Ectodermal cell (in vitro differentiated cells): Measurements from ENCODE around the gene GMDS.

ENCODE experiments used
- H3K27ac ChIP-seq: 2 replicates; pipeline ENCODE4 v1.7.0; 2013; ENCODE audit warnings: mild to moderate bottlenecking, low read depth, low read length; ENCODE audit not compliant: insufficient read depth, poor library complexity, severe bottlenecking
- H3K27me3 ChIP-seq: 2 replicates; pipeline ENCODE4 v1.7.0; 2013; ENCODE audit warnings: mild to moderate bottlenecking, low read length; ENCODE audit not compliant: insufficient read depth, control insufficient read depth, poor library complexity, severe bottlenecking
- H3K36me3 ChIP-seq: one replicate; pipeline ENCODE4 v1.7.0; 2013; ENCODE audit warnings: low read length; ENCODE audit not compliant: control insufficient read depth, insufficient read depth
- H3K4me1 ChIP-seq: one replicate; pipeline ENCODE4 v1.7.0; 2013; ENCODE audit warnings: low read length; ENCODE audit not compliant: control insufficient read depth, insufficient read depth
- H3K4me3 ChIP-seq: 2 replicates; pipeline ENCODE4 v1.7.0; 2013; ENCODE audit warnings: low read depth, low read length, control low read depth; ENCODE audit not compliant: insufficient read depth
- H3K9me3 ChIP-seq: 2 replicates; pipeline ENCODE4 v1.7.0; 2013; ENCODE audit warnings: mild to moderate bottlenecking, low read length, moderate library complexity; ENCODE audit not compliant: control insufficient read depth
- WGBS, 2 experiments: methylation state at CpG; one replicate each; pipeline ENCODE4 v1.1.7; 2013; ENCODE audit warnings: missing lambda C conversion rate in 2 of 2; 5-methylcytosine and 5-hydroxymethylcytosine counted together

The GMDS gene

DNA sequence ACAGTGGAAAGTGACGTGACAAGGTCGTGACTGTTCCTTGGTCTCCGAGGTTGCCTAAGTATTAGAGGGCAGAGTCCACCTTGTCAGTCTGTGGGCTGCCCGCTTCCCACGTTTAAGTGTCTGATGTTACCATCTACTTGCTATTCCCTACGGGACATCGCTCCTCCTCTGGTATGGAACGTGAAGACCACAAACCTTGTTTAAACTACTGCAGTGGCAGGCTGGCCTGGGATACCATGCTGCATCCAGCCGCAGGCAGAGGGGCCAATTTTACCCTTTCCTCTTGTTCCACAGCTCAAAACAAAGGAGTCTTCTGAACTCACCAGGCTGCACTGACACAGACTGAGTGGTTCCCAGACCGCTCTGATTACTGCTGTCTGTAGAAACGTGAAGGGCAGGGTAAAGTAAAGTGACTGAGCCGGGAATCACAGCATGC, 359.8 kb downstream of the GMDS start:
- H3K36me3 ChIP-seq: no peaks in the 10 kb centered on the region
- H3K27ac ChIP-seq: no peak overlapping the region
- H3K4me3 ChIP-seq: no peak overlapping the region
- H3K9me3 ChIP-seq: no peaks in the 10 kb centered on the region
- peaks cover 4% of the 10 kb centered on the region for H3K4me1 ChIP-seq
- WGBS, 2 experiments: 66 to 71% methylated on average over 11 to 12 of the region's 12 CpGs
- no peaks in the 10 kb centered on the region for H3K27me3 ChIP-seq

- Histone ChIP-seq H3K27me3 (no peaks in the 10 kb centered on the region), H3K4me1 (peaks cover 4% of the 10 kb centered on the region), H3K9me3 (no peaks in the 10 kb centered on the region), H3K36me3 (no peaks in the 10 kb centered on the region), H3K27ac (no peak overlapping the region), H3K4me3 (no peak overlapping the region)
- 99 to 100% methylated on average over 2 of the region's 2 CpGs for WGBS, 2 experiments
These were observed 361.1 kb downstream of the GMDS start for GRCh38 chr6:1884313-1884712.

GRCh38 chr6:1878330-1878729, 367.1 kb downstream of the GMDS start:
- Histone ChIP-seq H3K36me3 (no peaks in the 10 kb centered on the region), H3K9me3 (no peaks in the 10 kb centered on the region), H3K4me3 (no peak overlapping the region), H3K27me3 (no peaks in the 10 kb centered on the region), H3K4me1 (peaks cover 7% of the 10 kb centered on the region), H3K27ac (no peak overlapping the region)
- WGBS, 2 experiments: 96 to 98% methylated on average over 5 of the region's 5 CpGs

DNA sequence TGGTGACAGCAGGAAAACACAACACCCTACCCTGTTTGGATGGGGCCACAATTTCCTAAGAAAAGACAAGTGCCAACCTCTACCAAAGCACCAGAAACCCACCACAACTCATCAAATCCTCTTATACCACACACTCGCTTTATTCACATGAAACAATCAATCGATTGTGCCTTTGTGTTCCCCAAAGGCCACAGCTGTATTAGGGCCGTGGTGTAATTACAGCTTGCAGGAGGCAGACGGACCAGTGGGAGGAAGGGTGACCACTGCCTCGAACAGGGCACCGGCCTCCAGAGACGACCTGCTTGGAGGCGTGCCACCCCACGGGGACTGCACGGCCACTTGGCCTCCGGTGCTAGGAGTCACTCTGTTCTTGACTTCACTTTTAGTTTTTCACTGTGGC, 371.6 kb downstream of the GMDS start:
- H3K4me3 ChIP-seq: no peak overlapping the region
- no peaks in the 10 kb centered on the region for H3K27me3 ChIP-seq
- 85 to 89% methylated on average over 11 of the region's 11 CpGs for WGBS, 2 experiments
- H3K27ac ChIP-seq: no peak overlapping the region
- H3K36me3 ChIP-seq: no peaks in the 10 kb centered on the region
- H3K4me1 ChIP-seq: peaks cover 33% of the 10 kb centered on the region
- no peaks in the 10 kb centered on the region for H3K9me3 ChIP-seq

DNA sequence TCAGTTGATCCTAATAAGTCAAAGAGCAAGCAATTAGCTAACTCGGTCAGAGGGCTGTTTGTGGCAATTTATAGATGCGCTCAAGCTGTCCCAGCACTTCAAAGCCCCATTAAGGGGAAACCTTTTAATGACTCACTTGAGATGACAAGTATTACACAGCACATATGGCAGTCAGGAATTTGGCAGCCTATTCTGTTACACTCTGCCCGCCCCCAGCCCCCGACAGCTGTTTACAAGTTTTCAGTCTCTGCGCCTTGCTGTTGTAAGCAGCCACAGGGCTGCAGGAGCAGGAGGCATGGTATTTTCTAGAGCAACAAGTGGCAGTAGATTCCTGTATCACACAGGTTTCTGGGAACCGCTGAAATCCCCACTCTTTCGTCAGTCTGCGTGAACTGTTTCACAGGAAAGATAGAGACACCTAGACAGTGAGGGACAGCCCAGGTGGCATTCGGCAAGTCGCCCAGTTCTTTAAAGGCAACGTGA, 372.7 kb downstream of the GMDS start:
- WGBS, 2 experiments: 58 to 65% methylated on average over 9 to 11 of the region's 11 CpGs
- Histone ChIP-seq H3K36me3 (no peaks in the 10 kb centered on the region), H3K27me3 (no peaks in the 10 kb centered on the region), H3K4me1 (peaks cover 33% of the 10 kb centered on the region), H3K27ac (no peak overlapping the region), H3K9me3 (no peaks in the 10 kb centered on the region), H3K4me3 (no peak overlapping the region)

DNA sequence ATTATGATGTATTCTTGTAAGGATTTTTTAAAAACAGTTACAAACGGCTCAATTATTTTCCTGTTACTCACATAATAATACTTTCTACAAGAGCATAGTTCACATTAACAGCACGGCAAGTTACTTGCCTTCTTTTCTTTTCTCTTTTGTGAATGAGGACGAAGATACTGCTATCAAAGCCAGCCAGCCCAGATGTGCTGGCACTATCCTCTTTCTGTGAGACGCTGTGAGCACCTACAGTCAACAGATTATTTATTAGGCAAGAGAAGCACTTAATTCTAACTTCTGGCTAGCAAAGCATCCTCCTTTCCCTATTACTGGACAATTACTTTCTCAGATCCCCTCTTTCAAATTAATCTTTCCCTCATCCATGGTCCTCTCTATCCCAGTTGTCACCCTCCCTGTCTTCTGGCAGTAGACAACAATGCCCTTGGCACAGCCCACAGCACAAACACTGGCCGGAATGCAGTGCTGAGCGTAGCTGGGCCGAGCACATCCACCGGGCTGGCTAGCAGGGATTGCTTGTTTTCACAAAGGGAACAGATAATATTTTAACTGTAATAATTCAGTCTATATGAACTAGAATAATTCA, 373.6 kb downstream of the GMDS start:
- no peaks in the 10 kb centered on the region for H3K9me3 ChIP-seq
- H3K36me3 ChIP-seq: no peaks in the 10 kb centered on the region
- H3K27ac ChIP-seq: no peak overlapping the region
- WGBS, 2 experiments: 68 to 69% methylated on average over 8 of the region's 8 CpGs
- H3K27me3 ChIP-seq: no peaks in the 10 kb centered on the region
- H3K4me3 ChIP-seq: no peak overlapping the region
- H3K4me1 ChIP-seq: peaks cover 33% of the 10 kb centered on the region

DNA sequence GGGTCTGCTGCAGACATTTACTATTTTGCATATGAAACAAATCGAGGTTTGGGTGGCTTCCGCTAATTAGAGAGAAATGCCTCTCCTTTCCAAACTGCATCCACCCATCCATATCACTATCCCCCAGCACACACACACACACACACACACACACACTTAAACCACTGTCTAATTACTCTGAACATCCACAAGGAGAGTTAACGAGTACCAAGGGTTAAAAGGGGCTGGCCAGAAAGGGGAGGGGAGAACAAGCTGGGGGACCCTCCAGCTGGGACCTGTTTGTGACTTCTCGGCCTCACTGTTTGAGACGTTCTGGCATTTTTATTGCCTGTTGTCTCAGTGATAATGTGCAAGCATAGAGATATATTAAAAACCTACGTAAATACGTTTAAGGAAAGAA, 374.5 kb downstream of the GMDS start:
- WGBS, 2 experiments: 36 to 49% methylated on average over 7 of the region's 7 CpGs
- Histone ChIP-seq H3K4me3 (no peak overlapping the region), H3K27me3 (no peaks in the 10 kb centered on the region), H3K4me1 (peaks cover 33% of the 10 kb centered on the region), H3K36me3 (no peaks in the 10 kb centered on the region), H3K27ac (no peak overlapping the region), H3K9me3 (no peaks in the 10 kb centered on the region)

DNA sequence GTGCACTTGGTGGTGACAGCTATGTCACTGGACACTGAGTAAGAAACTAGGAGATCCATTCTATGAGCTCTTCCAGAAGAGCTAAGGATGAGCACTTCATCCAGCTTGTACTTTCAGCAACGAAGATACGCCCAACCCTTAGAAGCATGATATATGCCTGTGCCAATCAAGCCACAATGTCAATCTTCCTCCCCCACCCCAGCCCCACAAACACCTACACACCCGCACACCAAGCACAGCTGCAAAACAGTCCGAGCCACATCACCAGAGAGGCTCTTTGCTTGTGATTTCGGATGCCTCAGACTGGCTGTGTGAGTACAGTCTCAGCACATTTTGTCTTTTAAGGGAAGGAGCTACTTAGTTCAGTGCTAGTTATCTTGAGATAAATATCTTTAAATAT, 375.2 kb downstream of the GMDS start:
- Histone ChIP-seq H3K9me3 (no peaks in the 10 kb centered on the region), H3K4me3 (no peak overlapping the region), H3K27ac (no peak overlapping the region), H3K4me1 (peaks cover 33% of the 10 kb centered on the region), H3K36me3 (no peaks in the 10 kb centered on the region), H3K27me3 (no peaks in the 10 kb centered on the region)
- 82 to 88% methylated on average over 5 of the region's 5 CpGs for WGBS, 2 experiments

DNA sequence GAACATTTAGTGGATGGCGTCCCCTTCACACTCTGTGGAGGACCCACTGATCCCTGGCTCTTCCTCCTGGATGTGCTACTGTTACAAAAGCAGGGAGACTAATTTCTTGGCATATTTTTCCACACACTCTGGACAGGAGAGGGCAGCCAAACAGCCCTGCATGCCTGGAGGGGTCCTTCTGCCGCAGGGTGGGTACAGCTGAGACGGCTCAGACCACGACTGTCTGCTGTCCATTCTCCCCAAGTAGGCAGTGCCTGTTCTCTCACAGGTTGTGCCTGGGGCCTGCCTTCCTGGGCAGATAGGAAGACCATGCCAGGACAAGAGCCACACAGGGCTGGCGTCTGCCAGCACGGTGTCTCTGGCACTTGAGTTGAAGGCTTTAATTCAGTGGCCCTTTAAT, 375.6 kb downstream of the GMDS start:
- H3K4me1 ChIP-seq: peaks cover 33% of the 10 kb centered on the region
- no peaks in the 10 kb centered on the region for H3K36me3 ChIP-seq
- no peak overlapping the region for H3K4me3 ChIP-seq
- WGBS, 2 experiments: 88 to 91% methylated on average over 6 of the region's 6 CpGs
- no peak overlapping the region for H3K27ac ChIP-seq
- no peaks in the 10 kb centered on the region for H3K9me3 ChIP-seq
- H3K27me3 ChIP-seq: no peaks in the 10 kb centered on the region

- Histone ChIP-seq H3K27me3 (no peaks in the 10 kb centered on the region), H3K27ac (no peak overlapping the region), H3K4me1 (peaks cover 33% of the 10 kb centered on the region), H3K9me3 (no peaks in the 10 kb centered on the region), H3K36me3 (no peaks in the 10 kb centered on the region), H3K4me3 (no peak overlapping the region)
- WGBS, 2 experiments: 72 to 79% methylated on average over 3 of the region's 3 CpGs
These were observed 376.1 kb downstream of the GMDS start for GRCh38 chr6:1869308-1869707.
